ENCODE measurements around the gene HMGCL. TPM values are rescaled to one million over a fixed set of nuclear protein-coding genes. Genes with fewer than 3 reads are reported as not detected.
"Not testable (repeated sequence)": the region's sequence is repeated elsewhere in the genome, so short reads cannot be mapped to it uniquely, and the experiment has no call there.

HMGCL gene
- total RNA-seq, 2 donors from 2014 or later, result 66.2 to 110 TPM

GRCh38 chr1:23797478-23798448, 27.5 kb downstream of the HMGCL start:
- no peak overlapping the region for H3K27ac ChIP-seq
- DNase-seq, result no peak
- peak overlapping the region; percentile 8 to 51 for H3K9ac ChIP-seq (ENCODE audit: low read depth in 2 of 2, low read length in 2 of 2)
- no peaks in the 10 kb centered on the region for H3K9me3 ChIP-seq
- peaks cover 6% of the 10 kb centered on the region for H3K4me1 ChIP-seq
- H3K36me3 ChIP-seq, result peaks cover 4% of the 10 kb centered on the region
- intact Hi-C loops (cut with DNase I), result no loop called here
- TF ChIP-seq CTCF (IDR thresholded peaks at IDR 0.05), result no peak
- H3K27me3 ChIP-seq, result no peaks in the 10 kb centered on the region
- peak overlapping the region; percentile 18 for H3K4me3 ChIP-seq

- H3K27ac ChIP-seq, result peak overlapping the region; percentile 16
- no peaks in the 10 kb centered on the region for H3K9me3 ChIP-seq
- H3K4me1 ChIP-seq, result peaks cover 8% of the 10 kb centered on the region
- no peaks in the 10 kb centered on the region for H3K27me3 ChIP-seq
- intact Hi-C loops (cut with DNase I), result no loop called here
- no peak overlapping the region for H3K4me3 ChIP-seq
- DNase-seq, result peak; percentile 61
- peaks cover 4% of the 10 kb centered on the region for H3K36me3 ChIP-seq
- TF ChIP-seq CTCF (IDR thresholded peaks at IDR 0.05), result peak; percentile 19
- H3K9ac ChIP-seq (ENCODE audit: low read depth in 2 of 2, low read length in 2 of 2), result peak overlapping the region in 1 of 2 donors; percentile 61
These were observed 28.6 kb downstream of the HMGCL start for GRCh38 chr1:23796466-23797271.

- no peak for TF ChIP-seq CTCF (IDR thresholded peaks at IDR 0.05)
- DNase-seq, result no peak
These were observed 29.4 kb downstream of the HMGCL start for GRCh38 chr1:23795676-23796465.

DNA sequence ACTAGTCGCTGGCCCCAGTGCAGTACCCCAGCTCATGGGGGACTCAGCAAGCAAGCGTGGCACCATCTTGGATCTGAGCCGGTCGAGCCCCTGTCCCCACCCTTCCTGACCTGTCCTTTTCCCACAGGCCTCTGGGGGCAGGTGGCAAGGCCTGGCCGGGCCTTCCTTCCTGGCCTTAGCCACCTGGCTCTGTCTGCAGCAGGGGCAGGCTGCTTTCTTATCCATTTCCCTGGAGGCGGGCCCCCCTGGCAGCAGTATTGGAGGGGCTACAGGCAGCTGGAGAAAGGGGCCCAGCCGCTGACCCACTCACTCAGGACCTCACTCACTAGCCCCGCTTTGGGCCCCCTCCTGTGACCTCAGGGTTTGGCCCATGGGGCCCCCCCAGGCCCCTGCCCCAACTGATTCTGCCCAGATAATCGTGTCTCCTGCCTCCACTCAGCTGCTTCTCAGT, 30.5 kb downstream of the HMGCL start:
- H3K9me3 ChIP-seq; H3K27ac ChIP-seq; H3K9ac ChIP-seq (ENCODE audit: low read depth in 2 of 2, low read length in 2 of 2); H3K27me3 ChIP-seq; intact Hi-C loops (cut with DNase I); DNase-seq; H3K36me3 ChIP-seq; H3K4me3 ChIP-seq: not testable (repeated sequence)
- H3K4me1 ChIP-seq, result peaks cover 11% of the 10 kb centered on the region

More at GRCh38 chr1:23795676-23796465, 29.4 kb downstream of the HMGCL start:
- Histone ChIP-seq H3K27ac (no peak overlapping the region), H3K4me3 (no peak overlapping the region), H3K36me3 (peaks cover 4% of the 10 kb centered on the region), H3K9ac (ENCODE audit: low read depth in 2 of 2, low read length in 2 of 2) (peak overlapping the region in 1 of 2 donors; percentile 26), H3K27me3 (no peaks in the 10 kb centered on the region), H3K9me3 (no peaks in the 10 kb centered on the region), H3K4me1 (peaks cover 5% of the 10 kb centered on the region)
- intact Hi-C loops (cut with DNase I), result no loop called here

GRCh38 chr1:23793861-23794731, 31.1 kb downstream of the HMGCL start:
- intact Hi-C loops (cut with DNase I), result no loop called here

More at GRCh38 chr1:23793861-23794731, 31.1 kb downstream of the HMGCL start:
- Histone ChIP-seq H3K4me3 (no peak overlapping the region), H3K9me3 (no peaks in the 10 kb centered on the region), H3K9ac (ENCODE audit: low read depth in 2 of 2, low read length in 2 of 2) (peak overlapping the region in 1 of 2 donors; percentile 19), H3K27me3 (no peaks in the 10 kb centered on the region), H3K36me3 (peaks cover 4% of the 10 kb centered on the region), H3K27ac (no peak overlapping the region), H3K4me1 (peaks cover 11% of the 10 kb centered on the region)
- no peak for TF ChIP-seq CTCF (IDR thresholded peaks at IDR 0.05)
- DNase-seq, result no peak

Data from colonic mucosa (tissue), 4 donors.